H9 (cell line): ENCODE data around the gene CDH4. TPM values are rescaled to one million over a fixed set of nuclear protein-coding genes. Genes with fewer than 3 reads are reported as not detected.

Experiments used
- DNase-seq: peaks from one replicate; pipeline ENCODE4 v3.0.0-alpha.2; 2017
- H2AFZ ChIP-seq: one replicate; pipeline ENCODE4 v1.6.1; 2013; ENCODE audit warnings: mild to moderate bottlenecking, low read length, control low read depth, moderate library complexity
- H2AK5ac ChIP-seq: 2 replicates; pipeline ENCODE4 v1.6.1; 2013; ENCODE audit warnings: low read length, control low read depth, mixed read lengths; ENCODE audit not compliant: insufficient read length
- H2BK120ac ChIP-seq: one replicate; pipeline ENCODE4 v1.6.1; 2013; ENCODE audit warnings: low read depth, mild to moderate bottlenecking, low read length, control low read depth, inconsistent platforms; ENCODE audit not compliant: poor library complexity, severe bottlenecking
- H2BK12ac ChIP-seq: 2 replicates; pipeline ENCODE4 v1.6.1; 2013; ENCODE audit warnings: low read length, control low read depth, mixed read lengths, low read depth; ENCODE audit not compliant: insufficient read length
- H2BK15ac ChIP-seq: 2 replicates; pipeline ENCODE4 v1.6.1; 2013; ENCODE audit warnings: low read depth, low read length, control low read depth
- H2BK20ac ChIP-seq: one replicate; pipeline ENCODE4 v1.6.1; 2013; ENCODE audit warnings: low read depth, mild to moderate bottlenecking, low read length, control low read depth, inconsistent platforms; ENCODE audit not compliant: poor library complexity, severe bottlenecking
- H2BK5ac ChIP-seq: 2 replicates; pipeline ENCODE4 v1.6.1; 2013; ENCODE audit warnings: low read length, control low read depth, mixed read lengths; ENCODE audit not compliant: insufficient read length
- H3K14ac ChIP-seq: 2 replicates; pipeline ENCODE4 v1.6.1; 2013; ENCODE audit warnings: low read length, control low read depth; ENCODE audit not compliant: insufficient read depth
- H3K18ac ChIP-seq: 2 replicates; pipeline ENCODE4 v1.6.1; 2013; ENCODE audit warnings: low read depth, mild to moderate bottlenecking, mixed read lengths, low read length, control low read depth; ENCODE audit not compliant: insufficient read length
- H3K23ac ChIP-seq: 2 replicates; pipeline ENCODE4 v1.6.1; 2013; ENCODE audit warnings: low read length, control low read depth, mixed read lengths, low read depth; ENCODE audit not compliant: insufficient read length
- H3K23me2 ChIP-seq: 2 replicates; pipeline ENCODE4 v1.6.1; 2013; ENCODE audit warnings: low read depth, mild to moderate bottlenecking, mixed read lengths, low read length, control low read depth; ENCODE audit not compliant: insufficient read length, poor library complexity, severe bottlenecking
- H3K27ac ChIP-seq: 2 replicates; pipeline ENCODE4 v1.5.1; 2013; ENCODE audit warnings: low read length, control low read depth, mixed read lengths, low read depth; ENCODE audit not compliant: insufficient read length
- H3K27me3 ChIP-seq: 2 replicates; pipeline ENCODE4 v1.6.1; 2013; ENCODE audit warnings: low read length, control low read depth, inconsistent platforms; ENCODE audit not compliant: insufficient read depth
- H3K4ac ChIP-seq: 2 replicates; pipeline ENCODE4 v1.6.1; 2013; ENCODE audit warnings: low read depth, mild to moderate bottlenecking, control low read depth, inconsistent platforms, low read length, moderate library complexity
- H3K4me1 ChIP-seq: 2 replicates; pipeline ENCODE4 v1.6.1; 2013; ENCODE audit warnings: low read length, control low read depth, inconsistent platforms; ENCODE audit not compliant: insufficient read depth
- H3K4me2 ChIP-seq: 2 replicates; pipeline ENCODE4 v1.6.1; 2013; ENCODE audit warnings: low read length, control low read depth, mixed read lengths; ENCODE audit not compliant: insufficient read length, insufficient read depth
- H3K56ac ChIP-seq: 2 replicates; pipeline ENCODE4 v1.6.1; 2013; ENCODE audit warnings: low read depth, mild to moderate bottlenecking, mixed read lengths, low read length, control low read depth; ENCODE audit not compliant: insufficient read length
- H3K79me1 ChIP-seq: 2 replicates; pipeline ENCODE4 v1.6.1; 2013; ENCODE audit warnings: low read depth, mild to moderate bottlenecking, moderate library complexity, low read length, control low read depth, inconsistent platforms; ENCODE audit not compliant: insufficient read depth, poor library complexity, severe bottlenecking
- H3K79me2 ChIP-seq: 2 replicates; pipeline ENCODE4 v1.6.1; 2013; ENCODE audit warnings: low read length, control low read depth, inconsistent platforms; ENCODE audit not compliant: insufficient read depth
- H3K9ac ChIP-seq: 2 replicates; pipeline ENCODE4 v1.6.1; 2013; ENCODE audit warnings: low read length, control low read depth, mixed read lengths; ENCODE audit not compliant: insufficient read length; ENCODE audit errors: extremely low read depth
- H3K9me3 ChIP-seq: one replicate; pipeline ENCODE4 v1.6.1; 2013; ENCODE audit warnings: low read depth, low read length, inconsistent platforms; ENCODE audit not compliant: control insufficient read depth
- H3T11ph ChIP-seq: one replicate; pipeline ENCODE4 v1.6.1; 2013; ENCODE audit warnings: mild to moderate bottlenecking, low read length, control low read depth, inconsistent platforms
- H4K20me1 ChIP-seq: one replicate; pipeline ENCODE4 v1.6.1; 2013; ENCODE audit not compliant: control insufficient read depth, insufficient read length, insufficient read depth
- H4K5ac ChIP-seq: 2 replicates; pipeline ENCODE4 v1.6.1; 2013; ENCODE audit warnings: low read depth, mild to moderate bottlenecking, mixed read lengths, low read length, control low read depth; ENCODE audit not compliant: insufficient read length
- H4K8ac ChIP-seq: replicated peaks from 2 replicates; pipeline ENCODE4 v1.6.1; 2013; ENCODE audit warnings: low read length, control low read depth, mixed read lengths, low read depth; ENCODE audit not compliant: insufficient read length
- H4K91ac ChIP-seq: 2 replicates; pipeline ENCODE4 v1.6.1; 2013; ENCODE audit warnings: low read depth, mild to moderate bottlenecking, moderate library complexity, mixed read lengths, low read length, control low read depth; ENCODE audit not compliant: insufficient read length
- H3K27ac Mint-ChIP-seq, 3 experiments: 2 replicates in 2 of 3; 3 replicates in 1 of 3; pipeline ENCODE4 v1.8.0; 2020 to 2021; ENCODE audit warnings: mixed read lengths in 3 of 3, mild to moderate bottlenecking in 1 of 3, moderate library complexity in 1 of 3
- H3K27me3 Mint-ChIP-seq: 2 replicates; pipeline ENCODE4 v1.8.0; 2021; ENCODE audit warnings: low read depth, mild to moderate bottlenecking, moderate library complexity, mixed read lengths
- H3K36me3 Mint-ChIP-seq, 3 experiments: 2 replicates in 2 of 3; 3 replicates in 1 of 3; pipeline ENCODE4 v1.8.0; 2020 to 2021; ENCODE audit warnings: low read depth in 3 of 3, mixed read lengths in 3 of 3; ENCODE audit not compliant: insufficient read depth in 1 of 3
- H3K4me1 Mint-ChIP-seq, 2 experiments: 2 replicates each; pipeline ENCODE4 v1.8.0; 2020; ENCODE audit warnings: mixed read lengths in 2 of 2
- H3K4me3 Mint-ChIP-seq, 2 experiments: 2 replicates in 1 of 2; 3 replicates in 1 of 2; pipeline ENCODE4 v1.8.0; 2020 to 2021; ENCODE audit warnings: mild to moderate bottlenecking in 2 of 2, mixed read lengths in 2 of 2, moderate library complexity in 1 of 2
- H3K9me3 Mint-ChIP-seq, 2 experiments: 2 replicates in 1 of 2; 3 replicates in 1 of 2; pipeline ENCODE4 v1.8.0; 2020; ENCODE audit warnings: mild to moderate bottlenecking in 2 of 2, mixed read lengths in 2 of 2, moderate library complexity in 1 of 2
- WGBS: extraction: QIAGEN DNeasy Blood & Tissue Kit; methylation state at CpG from one replicate; pipeline ENCODE4 v1.1.7; 2013; ENCODE audit warnings: missing lambda C conversion rate, low lambda C conversion rate, mixed read lengths; ENCODE audit not compliant: insufficient read length; ENCODE audit errors: extremely low coverage; 5-methylcytosine and 5-hydroxymethylcytosine counted together
- total RNA-seq: library from RNA; stranded (reverse); gene quantifications from 2 replicates; pipeline ENCODE4 v1.2.1, GENCODE V29; 2021
- TF ChIP-seq, protein P1 (sequence below): fragments of 200-600 bp; sonication (generic); conservative IDR thresholded peaks from 3 replicates; pipeline ENCODE4 v1.8.0; 2021; ENCODE audit warnings: antibody characterized with exemption, mild to moderate bottlenecking

CDH4 gene
- total RNA-seq, 1 experiment from 2014 or later, result 3.0 TPM

DNA sequence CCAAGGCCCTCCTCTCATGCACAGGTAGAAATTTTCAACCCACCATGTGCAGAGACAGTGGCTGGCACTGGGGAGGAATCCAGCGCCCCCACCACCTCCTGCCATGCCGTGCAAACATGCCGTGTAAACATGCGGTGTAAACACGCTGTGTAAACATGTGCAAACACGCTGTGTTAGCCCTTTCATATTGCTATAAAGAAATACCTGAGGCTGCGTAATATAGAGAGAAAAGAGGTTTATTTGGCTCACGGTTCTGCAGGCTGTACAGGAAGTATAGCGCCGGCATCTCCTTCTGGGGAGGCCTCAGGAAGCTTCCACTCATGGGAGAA is 595.3 kb downstream of the CDH4 start:
- Histone ChIP-seq H2BK5ac (no peak overlapping the region), H3T11ph (no peak overlapping the region), H3K27me3 (peaks cover 2% of the 10 kb centered on the region; the same call in 1 of the 2 replicates), H3K56ac (no peak overlapping the region), H3K9ac (no peak overlapping the region), H3K4me2 (no peak overlapping the region), H2BK12ac (no peak overlapping the region), H3K4me1 (no peaks in the 10 kb centered on the region), H2BK120ac (no peak overlapping the region), H4K8ac (no peak overlapping the region), H2AFZ (no peak overlapping the region), H3K27ac (no peak overlapping the region), H4K5ac (no peak overlapping the region), H3K79me1 (no peaks in the 10 kb centered on the region), H3K18ac (no peak overlapping the region), H3K23ac (no peak overlapping the region), H3K23me2 (peaks cover 3% of the 10 kb centered on the region), H3K14ac (no peak overlapping the region; the same call in 1 of the 2 replicates), H3K9me3 (peaks cover 7% of the 10 kb centered on the region), H4K91ac (no peak overlapping the region), H3K79me2 (no peaks in the 10 kb centered on the region), H4K20me1 (no peaks in the 10 kb centered on the region), H2BK15ac (no peak overlapping the region), H2AK5ac (no peak overlapping the region), H3K4ac (no peak overlapping the region), H2BK20ac (no peak overlapping the region)
- Mint-ChIP-seq H3K9me3 (peaks cover 7 to 9% of the 10 kb centered on the region in 2 experiments), H3K27ac (no peak overlapping the region), H3K4me1 (no peaks in the 10 kb centered on the region), H3K36me3 (peaks cover 0 to 6% (median 3%) of the 10 kb centered on the region in 3 experiments; a peak in 4 of 7 replicates), H3K4me3 (no peak overlapping the region), H3K27me3 (peaks cover 46% of the 10 kb centered on the region)
- no peak for DNase-seq
- TF ChIP-seq, protein P1, sequence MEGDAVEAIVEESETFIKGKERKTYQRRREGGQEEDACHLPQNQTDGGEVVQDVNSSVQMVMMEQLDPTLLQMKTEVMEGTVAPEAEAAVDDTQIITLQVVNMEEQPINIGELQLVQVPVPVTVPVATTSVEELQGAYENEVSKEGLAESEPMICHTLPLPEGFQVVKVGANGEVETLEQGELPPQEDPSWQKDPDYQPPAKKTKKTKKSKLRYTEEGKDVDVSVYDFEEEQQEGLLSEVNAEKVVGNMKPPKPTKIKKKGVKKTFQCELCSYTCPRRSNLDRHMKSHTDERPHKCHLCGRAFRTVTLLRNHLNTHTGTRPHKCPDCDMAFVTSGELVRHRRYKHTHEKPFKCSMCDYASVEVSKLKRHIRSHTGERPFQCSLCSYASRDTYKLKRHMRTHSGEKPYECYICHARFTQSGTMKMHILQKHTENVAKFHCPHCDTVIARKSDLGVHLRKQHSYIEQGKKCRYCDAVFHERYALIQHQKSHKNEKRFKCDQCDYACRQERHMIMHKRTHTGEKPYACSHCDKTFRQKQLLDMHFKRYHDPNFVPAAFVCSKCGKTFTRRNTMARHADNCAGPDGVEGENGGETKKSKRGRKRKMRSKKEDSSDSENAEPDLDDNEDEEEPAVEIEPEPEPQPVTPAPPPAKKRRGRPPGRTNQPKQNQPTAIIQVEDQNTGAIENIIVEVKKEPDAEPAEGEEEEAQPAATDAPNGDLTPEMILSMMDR, result no peak
- no CpG with 5 or more reads among the region's 10 CpGs for WGBS
